ENCODE results near the gene TP53TG5.
"Not testable (repeated sequence)": the region's sequence is repeated elsewhere in the genome, so short reads cannot be mapped to it uniquely, and the experiment has no call there.

TP53TG5 gene

DNA sequence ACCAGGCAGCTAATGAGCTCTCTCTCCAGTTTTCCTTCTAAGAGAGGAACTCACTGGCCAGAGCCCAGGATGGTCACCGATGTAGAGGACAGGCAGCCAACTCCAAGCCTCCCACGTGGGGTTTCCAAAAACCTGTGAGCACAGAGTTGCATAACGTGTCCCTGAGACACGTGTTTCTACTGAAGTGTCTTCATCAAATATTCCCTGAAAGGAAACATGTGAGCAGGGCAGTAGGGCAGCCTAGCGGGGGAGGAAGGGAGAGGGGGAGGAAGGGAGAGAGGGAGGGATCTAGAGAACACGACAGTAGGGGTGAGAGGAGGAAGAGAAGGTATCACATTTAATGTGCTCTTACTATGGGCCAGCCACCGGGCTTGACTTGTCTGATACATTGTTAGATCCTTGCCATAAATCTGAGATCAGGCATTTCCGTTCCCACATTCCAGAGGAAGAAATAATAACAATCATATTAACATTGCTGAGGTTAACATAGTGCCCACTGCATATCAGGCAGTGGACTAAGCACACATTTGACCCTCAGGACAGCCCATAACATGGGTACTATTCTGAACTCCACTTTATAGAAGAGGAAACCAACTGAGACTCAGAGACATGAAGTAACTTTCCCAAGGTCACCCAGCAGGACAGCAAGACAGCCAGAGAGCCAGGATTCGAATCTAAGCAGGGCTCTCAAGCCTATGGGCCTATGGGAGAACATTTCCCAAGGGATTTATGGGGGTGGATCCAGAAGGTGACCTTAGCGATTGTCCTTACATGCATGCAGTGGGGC, 19.6 kb downstream of the TP53TG5 start:
- no peaks in the 10 kb centered on the region for H3K27me3 ChIP-seq
- H4K20me1 ChIP-seq: peaks cover 0 to 2% (median 0%) of the 10 kb centered on the region in 11 experiments; a peak in 5 of 22 replicates
- no peaks in the 10 kb centered on the region for H3K9me3 ChIP-seq (replicated peaks in 1 of 11)
- no peak overlapping the region for H3K4me3 ChIP-seq
- H3K4me1 ChIP-seq: peaks cover 34 to 71% (median 58%) of the 10 kb centered on the region in 10 experiments
- TF ChIP-seq Cebpa-rat (IDR thresholded peaks at IDR 0.05): no peak
- H3K9ac ChIP-seq: 0 out of 22 replicates have a peak overlapping the region, but pooled peaks of 1 of the 11 experiments have one; percentile 1
- peak overlapping the region in 1 of 11 experiments; percentile 8; a peak in 1 of 22 replicates for H3K27ac ChIP-seq
- H3K36me3 ChIP-seq: no peaks in the 10 kb centered on the region
- H3K4me2 ChIP-seq: peak overlapping the region; percentile 9 to 96 (median 46); a peak in 21 of 22 replicates

DNA sequence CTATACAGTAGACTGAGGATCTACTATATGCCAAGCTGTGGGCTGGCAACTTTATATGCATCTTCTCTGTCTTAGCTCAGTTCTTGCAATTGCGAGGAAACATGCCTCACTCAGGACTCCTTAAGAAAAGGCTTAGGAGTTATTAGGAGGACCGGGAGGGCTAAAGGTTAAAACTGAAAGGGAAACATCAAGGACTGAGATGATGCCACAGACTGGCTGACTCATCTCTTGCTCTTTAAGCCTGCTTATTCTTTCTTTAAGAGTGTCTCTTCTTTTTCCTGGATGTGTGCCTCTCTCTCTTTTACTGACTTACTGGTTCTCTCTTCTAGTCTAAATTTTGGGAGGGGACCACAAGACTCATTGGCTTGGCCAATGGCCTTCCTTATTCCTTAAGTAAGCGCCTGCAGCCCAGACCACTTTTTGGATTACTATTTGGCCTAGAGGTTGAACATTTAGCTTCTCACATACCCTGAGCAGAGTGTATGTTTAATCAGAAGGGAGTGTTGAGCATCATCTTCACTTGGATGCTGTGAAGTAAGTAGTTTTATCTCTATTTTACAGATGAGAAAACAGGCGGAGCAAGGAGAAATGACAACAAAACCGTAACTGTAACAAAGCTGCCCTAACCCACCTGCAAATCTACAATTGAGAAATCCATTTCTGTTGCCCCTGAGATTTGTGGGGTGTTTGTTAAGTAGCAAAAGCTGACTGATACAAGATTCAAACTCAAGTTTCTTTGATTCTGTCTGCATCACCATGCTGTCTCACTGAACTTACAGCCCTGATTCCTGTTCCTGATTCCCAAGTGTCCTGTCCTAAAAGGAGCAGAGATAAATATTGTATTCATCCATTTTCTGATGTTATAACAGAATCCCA, 22.7 kb downstream of the TP53TG5 start:
- Histone ChIP-seq H3K4me1 (peaks cover 12 to 48% (median 34%) of the 10 kb centered on the region in 10 experiments; a peak in 19 of 20 replicates), H3K9me3 (replicated peaks in 1 of 11) (no peaks in the 10 kb centered on the region), H3K4me2 (peak overlapping the region in 7 of 11 experiments; percentile 6 to 60 (median 44); a peak in 13 of 22 replicates), H4K20me1 (no peaks in the 10 kb centered on the region), H3K27ac (peak overlapping the region in 1 of 11 experiments; percentile 40; a peak in 1 of 22 replicates), H3K27me3 (no peaks in the 10 kb centered on the region), H3K9ac (no peak overlapping the region), H3K36me3 (no peaks in the 10 kb centered on the region), H3K4me3 (no peak overlapping the region)
- no peak for TF ChIP-seq Cebpa-rat (IDR thresholded peaks at IDR 0.05)

DNA sequence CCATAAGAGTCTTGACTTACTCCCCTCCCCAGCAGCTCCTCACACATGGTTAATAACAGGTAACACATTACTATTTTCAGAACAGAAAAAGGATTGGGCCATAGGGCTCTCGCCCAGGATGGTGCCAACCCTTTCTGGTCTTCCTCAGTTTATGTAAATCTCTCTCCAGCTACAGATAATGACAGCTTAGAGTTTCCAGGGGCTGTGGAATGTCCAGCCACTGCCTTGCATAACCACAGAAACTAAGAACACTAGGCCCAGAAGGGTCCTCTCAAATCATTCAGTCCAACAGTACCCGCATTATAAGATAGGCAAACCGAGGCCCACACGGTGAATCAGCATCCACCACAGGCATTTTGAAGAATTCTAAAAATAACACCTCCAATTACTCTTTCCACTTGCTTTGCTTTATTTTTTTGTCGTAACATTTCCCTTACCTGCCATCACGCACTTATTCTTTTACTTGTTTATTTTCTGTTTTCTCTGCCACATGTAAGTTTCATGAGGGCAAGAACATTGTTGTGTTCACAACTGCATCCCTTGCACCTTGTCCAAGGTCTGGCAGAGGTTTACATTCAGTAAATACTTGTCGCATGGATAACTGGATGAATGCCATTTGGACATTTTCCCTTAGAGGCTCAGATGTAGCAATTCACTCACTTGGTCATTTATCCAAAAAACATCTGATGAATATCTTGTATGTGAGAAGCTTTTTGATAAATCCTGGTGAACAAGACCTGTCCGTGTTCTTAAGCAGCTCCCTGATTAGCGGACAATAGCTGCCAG, 23.5 kb downstream of the TP53TG5 start:
- H3K9me3 ChIP-seq (replicated peaks in 1 of 11): no peaks in the 10 kb centered on the region
- peaks cover 10 to 40% (median 26%) of the 10 kb centered on the region in 10 experiments; a peak in 18 of 20 replicates for H3K4me1 ChIP-seq
- TF ChIP-seq Cebpa-rat (IDR thresholded peaks at IDR 0.05): no peak
- no peak overlapping the region for H3K4me3 ChIP-seq
- H3K36me3 ChIP-seq: no peaks in the 10 kb centered on the region
- H3K4me2 ChIP-seq: peak overlapping the region in 7 of 11 experiments; percentile 6 to 60 (median 44); a peak in 11 of 22 replicates
- no peak overlapping the region for H3K27ac ChIP-seq
- no peak overlapping the region for H3K9ac ChIP-seq
- H3K27me3 ChIP-seq: no peaks in the 10 kb centered on the region
- no peaks in the 10 kb centered on the region for H4K20me1 ChIP-seq

- no peak overlapping the region for H3K4me3 ChIP-seq
- no peak overlapping the region for H3K9ac ChIP-seq
- H3K9me3 ChIP-seq (replicated peaks in 1 of 11): no peaks in the 10 kb centered on the region
- H4K20me1 ChIP-seq: no peaks in the 10 kb centered on the region
- no peaks in the 10 kb centered on the region for H3K36me3 ChIP-seq
- H3K27me3 ChIP-seq: no peaks in the 10 kb centered on the region
- no peak overlapping the region for H3K27ac ChIP-seq
- no peak for TF ChIP-seq Cebpa-rat (IDR thresholded peaks at IDR 0.05)
- H3K4me2 ChIP-seq: no peak overlapping the region
- H3K4me1 ChIP-seq: peaks cover 9 to 31% (median 19%) of the 10 kb centered on the region in 10 experiments; a peak in 18 of 20 replicates
Observed at GRCh38 chr20:45353746-45354145, 24.4 kb downstream of the TP53TG5 start.

- Histone ChIP-seq H3K36me3 (no peaks in the 10 kb centered on the region), H3K9ac (no peak overlapping the region), H3K9me3 (replicated peaks in 1 of 11) (no peaks in the 10 kb centered on the region), H3K4me2 (no peak overlapping the region), H3K4me3 (no peak overlapping the region), H3K4me1 (peaks cover 7 to 26% (median 15%) of the 10 kb centered on the region in 10 experiments), H3K27ac (no peak overlapping the region), H3K27me3 (peaks cover 0 to 4% (median 3%) of the 10 kb centered on the region in 11 experiments; a peak in 9 of 22 replicates), H4K20me1 (no peaks in the 10 kb centered on the region)
- TF ChIP-seq Cebpa-rat (IDR thresholded peaks at IDR 0.05): no peak
Observed at GRCh38 chr20:45352729-45353128, 25.4 kb downstream of the TP53TG5 start.

DNA sequence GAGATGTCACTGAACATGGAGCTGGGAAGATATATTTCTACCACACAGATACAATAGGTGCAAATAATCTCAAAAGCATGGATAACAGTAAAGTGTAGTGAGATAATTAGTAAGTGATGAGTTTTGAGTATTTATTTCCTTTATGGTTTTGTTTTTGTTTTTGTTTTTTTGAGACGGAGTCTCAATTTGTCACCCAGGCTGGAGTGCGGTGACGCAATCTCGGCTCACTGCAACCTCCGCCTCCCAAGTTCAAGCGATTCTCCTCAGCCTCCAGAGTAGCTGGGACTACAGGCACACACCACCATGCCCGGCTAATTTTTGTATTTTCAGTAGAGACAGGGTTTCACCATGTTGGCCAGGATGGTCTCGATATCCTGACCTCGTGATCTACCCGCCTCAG, 27.3 kb downstream of the TP53TG5 start:
- not testable (repeated sequence) for H3K4me3 ChIP-seq

GRCh38 chr20:45350217-45350616, 27.9 kb downstream of the TP53TG5 start:
- Histone ChIP-seq H3K27me3 (peaks cover 0 to 24% (median 17%) of the 10 kb centered on the region in 11 experiments; a peak in 16 of 22 replicates), H3K9ac (no peak overlapping the region), H3K36me3 (no peaks in the 10 kb centered on the region), H3K9me3 (replicated peaks in 1 of 11) (no peaks in the 10 kb centered on the region), H3K4me3 (no peak overlapping the region), H3K27ac (no peak overlapping the region), H3K4me1 (peaks cover 30 to 39% (median 33%) of the 10 kb centered on the region in 10 experiments), H4K20me1 (peaks cover 0 to 15% (median 0%) of the 10 kb centered on the region in 11 experiments; a peak in 6 of 22 replicates), H3K4me2 (no peak overlapping the region)
- no peak for TF ChIP-seq Cebpa-rat (IDR thresholded peaks at IDR 0.05)

More for the DNA sequence above, 27.3 kb downstream of the TP53TG5 start:
- H3K27ac ChIP-seq; H3K36me3 ChIP-seq; H3K9ac ChIP-seq; H3K9me3 ChIP-seq (replicated peaks in 1 of 11); H3K4me2 ChIP-seq: not testable (repeated sequence)
- Histone ChIP-seq H3K27me3 (peaks cover 0 to 21% (median 17%) of the 10 kb centered on the region in 11 experiments; a peak in 16 of 22 replicates), H4K20me1 (peaks cover 0 to 15% (median 0%) of the 10 kb centered on the region in 11 experiments; a peak in 6 of 22 replicates), H3K4me1 (peaks cover 27 to 39% (median 30%) of the 10 kb centered on the region in 10 experiments)
